ENCODE results near the gene BRINP1. TPM values are rescaled to one million over a fixed set of nuclear protein-coding genes. Genes with fewer than 3 reads are reported as not detected.

Gene BRINP1
- total and polyA plus RNA-seq, 8 donors = 0.09 to 0.70 (median 0.15) TPM; not detected in 1

GRCh38 chr9:119291554-119291953 lies 77.7 kb downstream of the BRINP1 start:
- Histone ChIP-seq H3K9me3 (no peaks in the 10 kb centered on the region), H3K4me3 (no peak overlapping the region), H3K36me3 (no peaks in the 10 kb centered on the region), H3K27ac (no peak overlapping the region), H3K4me1 (no peaks in the 10 kb centered on the region), H3K27me3 (peaks cover 0 to 4% of the 10 kb centered on the region in 2 donors)
- DNase-seq (no peak), ATAC-seq (no peak)
- intact Hi-C loops (cut with DNase I) = no loop called here
- no peak for TF ChIP-seq CTCF (IDR thresholded peaks at IDR 0.05)

- Histone ChIP-seq H3K4me3 (no peak overlapping the region), H3K9me3 (no peaks in the 10 kb centered on the region), H3K27me3 (peaks cover 0 to 10% of the 10 kb centered on the region in 2 donors), H3K27ac (no peak overlapping the region), H3K36me3 (no peaks in the 10 kb centered on the region), H3K4me1 (no peaks in the 10 kb centered on the region)
- DNase-seq (peak in 2 of 4 donors; percentile 37 to 59), ATAC-seq (peak; percentile 89)
- peak; percentile 61 to 94 for TF ChIP-seq CTCF (IDR thresholded peaks at IDR 0.05)
- intact Hi-C loops (cut with DNase I) = no loop called here
Observed at GRCh38 chr9:119289740-119290433, 79.3 kb downstream of the BRINP1 start.

- Histone ChIP-seq H3K9me3 (no peaks in the 10 kb centered on the region), H3K4me1 (no peaks in the 10 kb centered on the region), H3K36me3 (no peaks in the 10 kb centered on the region), H3K27ac (no peak overlapping the region), H3K27me3 (peaks cover 0 to 34% of the 10 kb centered on the region in 2 donors), H3K4me3 (no peak overlapping the region)
- intact Hi-C loops (cut with DNase I) = no loop called here
- DNase-seq (no peak), ATAC-seq (no peak)
- TF ChIP-seq CTCF (IDR thresholded peaks at IDR 0.05) = no peak
Observed at GRCh38 chr9:119284587-119285337, 84.5 kb downstream of the BRINP1 start.

- Histone ChIP-seq H3K27me3 (peaks cover 0 to 34% of the 10 kb centered on the region in 2 donors), H3K36me3 (no peaks in the 10 kb centered on the region), H3K9me3 (no peaks in the 10 kb centered on the region), H3K4me3 (no peak overlapping the region), H3K4me1 (no peaks in the 10 kb centered on the region), H3K27ac (no peak overlapping the region)
- no peak for DNase-seq
- intact Hi-C loops (cut with DNase I) = no loop called here
- peak; percentile 34 for ATAC-seq
- TF ChIP-seq CTCF (IDR thresholded peaks at IDR 0.05) = no peak
Observed at GRCh38 chr9:119284118-119284517, 85.1 kb downstream of the BRINP1 start.

GRCh38 chr9:119283078-119283794 lies 86.0 kb downstream of the BRINP1 start:
- H3K36me3 ChIP-seq = no peaks in the 10 kb centered on the region
- no peak overlapping the region for H3K27ac ChIP-seq
- ATAC-seq = peak; percentile 81
- peaks cover 0 to 34% of the 10 kb centered on the region in 2 donors for H3K27me3 ChIP-seq
- no peak overlapping the region for H3K4me3 ChIP-seq
- intact Hi-C loops (cut with DNase I) = no loop called here
- no peaks in the 10 kb centered on the region for H3K9me3 ChIP-seq
- TF ChIP-seq CTCF (IDR thresholded peaks at IDR 0.05) = no peak
- H3K4me1 ChIP-seq = no peaks in the 10 kb centered on the region
- DNase-seq = no peak

Measured in left lung (tissue), 10 donors.